Heart left ventricle (tissue), 16 donors: ENCODE results near the gene ALPI. TPM values are rescaled to one million over a fixed set of nuclear protein-coding genes. Genes with fewer than 3 reads are reported as not detected.
A peak's percentile ranks its signal among the peaks of the same experiment; 100 is the strongest.

Experiments used
- ATAC-seq, 4 donors: fragments of 200-7000 bp; cut with Tn5 transposase; one replicate each; pipeline ENCODE4 v1.9.1; 2020 to 2022; ENCODE audit warnings: moderate library complexity in 4 of 4, mild to moderate bottlenecking in 3 of 4, moderate number of reproducible peaks in 1 of 4
- DNase-seq, 5 donors: peaks; one replicate each; pipeline ENCODE4 v3.0.0-alpha.2; 2020
- H3K27ac ChIP-seq, 12 donors: fragments of 200-600 bp; sonication (generic) in 4 of 12; one replicate each; pipeline versions ENCODE4 v1.5.0 to v1.8.0; 2016 to 2022; ENCODE audit warnings: mild to moderate bottlenecking in 2 of 12
- H3K27me3 ChIP-seq, 9 donors: fragments of 200-600 bp; sonication (generic) in 2 of 9; one replicate each; pipeline versions ENCODE4 v1.5.1 to v1.8.0; 2016 to 2022; ENCODE audit warnings: mild to moderate bottlenecking in 3 of 9
- H3K36me3 ChIP-seq, 9 donors: fragments of 200-600 bp; sonication (generic) in 2 of 9; one replicate each; pipeline versions ENCODE4 v1.5.0 to v1.8.0; 2018 to 2022; ENCODE audit warnings: mild to moderate bottlenecking in 2 of 9
- H3K4me1 ChIP-seq, 12 donors: fragments of 200-600 bp; sonication (generic) in 4 of 12; one replicate each; pipeline versions ENCODE4 v1.5.0 to v1.8.0; 2016 to 2022; ENCODE audit warnings: mild to moderate bottlenecking in 3 of 12
- H3K4me3 ChIP-seq, 12 donors: fragments of 200-600 bp; sonication (generic) in 4 of 12; one replicate each; pipeline versions ENCODE4 v1.5.0 to v1.8.0; 2017 to 2022; ENCODE audit warnings: mild to moderate bottlenecking in 9 of 12, moderate library complexity in 4 of 12
- H3K9me3 ChIP-seq, 12 donors: fragments of 200-600 bp; sonication (generic) in 4 of 12; one replicate each; pipeline versions ENCODE4 v1.5.0 to v1.8.0; 2016 to 2022; ENCODE audit warnings: mild to moderate bottlenecking in 1 of 12
- POLR2A ChIP-seq, 2 donors: fragments of 450-650 bp; IDR thresholded peaks; one replicate each; pipeline ENCODE4 v1.6.1; 2017; ENCODE audit warnings: antibody characterized with exemption in 2 of 2, mild to moderate bottlenecking in 2 of 2, moderate library complexity in 2 of 2
- WGBS, 4 donors: extraction: QIAGEN DNeasy Blood & Tissue Kit in 2 of 4; methylation state at CpG; one replicate each; pipeline versions ENCODE4 v1.1.5 to v1.1.7; 2013 to 2018; 5-methylcytosine and 5-hydroxymethylcytosine counted together
- intact Hi-C, 10 donors: fragments of 100-400 bp; cut with DNase I; formaldehyde crosslinking; loops; one replicate each; pipeline versions ENCODE4 v1.11.1 to v1.14.2; 2022
- polyA plus RNA-seq, 2 donors: library from polyadenylated mRNA; stranded (reverse); fragments of 200-250 nt; gene quantifications; one replicate each; pipeline ENCODE4 v1.2.3, GENCODE V29; 2013
- total RNA-seq, 9 donors: library from RNA; depleted of rRNA in 2 of 9; stranded (reverse); fragments of >200 nt in 2 of 9; fragmentation: NEBNext Ultra II Directional in 3 of 9; extraction: Animal tissue kit (Norgen Biotek cat#: 25700) in 3 of 9; gene quantifications; one replicate each; pipeline versions ENCODE4 v1.1.0 to v1.2.4, GENCODE V29; 2016 to 2023
- TF ChIP-seq, protein P1 (sequence below), 12 donors: fragments of 200-600 bp; sonication (generic) in 4 of 12; IDR thresholded peaks; one replicate each; pipeline versions ENCODE4 v1.5.0 to v1.8.0; 2018 to 2022; ENCODE audit warnings: antibody characterized with exemption in 12 of 12, mild to moderate bottlenecking in 5 of 12
- donor health status: ischemic (EF 13 %, LVEDD 7.1; RV severe dilation, severe dysfunction).
- donor health status: healthy with polysubstance abuse.
- donor health status: DM: no; HTN: yes; CAD: no.
- donor health status: DM: no; HTN: no; CAD: no.
- donor health status: ischemic (EF 25% LVEDD 6.9; RV normal size, moderate dysfunction).
- donor health status: ischemic (EF 25% LVEDD 5.7; RV mildly dilated, moderate dysfunction).
- donor health status: healthy.
- donor health status: DM: yes; HTN: yes; CAD: no.
- donor health status: ischemic (EF 35%, LVEDD 5.7; RV mildly dilated, moderate dysfunction).
- donor health status: nonischemic (EF 11% LVEDD 7.7; RV severe dilation, severe dysfunction).
- donor health status: DM: yes; HTN: yes; CAD: no.
- donor health status: PGD.
- donor health status: ischemic (EF 29% LVEDD 5.4; RV normal size, mild dysfunction).
- donor health status: nonischemic (EF 23%, LVEDD 6.1; RV moderate dilation, normal function).

ALPI gene
- total and polyA plus RNA-seq, 11 donors, result not detected

DNA sequence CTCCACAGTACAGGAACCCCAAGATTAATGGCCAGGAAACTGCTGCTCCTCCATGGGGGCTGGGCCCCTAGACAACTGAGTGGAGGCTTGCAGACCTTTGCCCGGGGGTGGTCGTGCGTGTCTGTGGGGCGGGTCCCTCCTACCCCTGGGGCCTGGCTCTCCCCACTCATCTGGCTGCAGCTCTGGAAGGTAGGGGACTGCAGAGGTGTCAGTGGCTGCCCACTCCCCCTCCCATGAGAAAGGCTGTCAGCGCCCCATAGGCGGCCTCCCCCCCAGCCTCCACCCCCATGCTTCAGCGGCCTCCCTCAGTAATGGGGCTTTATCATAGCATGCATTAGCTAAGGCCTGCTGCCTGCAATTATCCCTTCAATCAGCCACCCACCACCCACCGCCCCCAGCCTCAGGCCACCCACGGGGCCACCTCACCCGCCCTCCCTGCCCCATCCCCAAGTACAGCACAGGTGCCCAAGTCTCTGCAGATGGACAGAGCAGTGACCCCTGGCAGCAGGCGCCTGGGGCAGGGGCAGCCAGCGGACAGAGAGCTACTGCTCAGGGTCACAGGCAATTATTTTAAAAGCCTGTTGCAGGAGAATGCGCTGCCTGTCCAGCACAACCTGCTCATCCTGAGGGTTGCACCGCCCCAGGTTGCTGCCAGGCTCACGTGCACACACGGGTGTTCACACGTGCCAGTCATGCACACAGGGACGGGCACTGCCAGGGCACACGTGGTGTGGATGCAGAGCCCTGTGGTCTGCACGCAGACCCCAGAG lies 40.7 kb downstream of the ALPI start:
- 80 to 85% (median 81%) methylated on average over 4 to 20 of the region's 20 CpGs for WGBS, 4 donors
- intact Hi-C loops, result no loop called here
- Histone ChIP-seq H3K36me3 (no peaks in the 10 kb centered on the region), H3K27ac (no peak overlapping the region), H3K4me3 (no peak overlapping the region), H3K27me3 (peaks cover 0 to 3% (median 0%) of the 10 kb centered on the region in 9 donors), H3K9me3 (no peaks in the 10 kb centered on the region), H3K4me1 (peaks cover 0 to 4% (median 0%) of the 10 kb centered on the region in 12 donors)
- peak in 1 of 5 donors; percentile 47 for DNase-seq
- no peak for ATAC-seq
- no peak for TF ChIP-seq POLR2A (IDR thresholded peaks at IDR 0.05)
- TF ChIP-seq, protein P1, sequence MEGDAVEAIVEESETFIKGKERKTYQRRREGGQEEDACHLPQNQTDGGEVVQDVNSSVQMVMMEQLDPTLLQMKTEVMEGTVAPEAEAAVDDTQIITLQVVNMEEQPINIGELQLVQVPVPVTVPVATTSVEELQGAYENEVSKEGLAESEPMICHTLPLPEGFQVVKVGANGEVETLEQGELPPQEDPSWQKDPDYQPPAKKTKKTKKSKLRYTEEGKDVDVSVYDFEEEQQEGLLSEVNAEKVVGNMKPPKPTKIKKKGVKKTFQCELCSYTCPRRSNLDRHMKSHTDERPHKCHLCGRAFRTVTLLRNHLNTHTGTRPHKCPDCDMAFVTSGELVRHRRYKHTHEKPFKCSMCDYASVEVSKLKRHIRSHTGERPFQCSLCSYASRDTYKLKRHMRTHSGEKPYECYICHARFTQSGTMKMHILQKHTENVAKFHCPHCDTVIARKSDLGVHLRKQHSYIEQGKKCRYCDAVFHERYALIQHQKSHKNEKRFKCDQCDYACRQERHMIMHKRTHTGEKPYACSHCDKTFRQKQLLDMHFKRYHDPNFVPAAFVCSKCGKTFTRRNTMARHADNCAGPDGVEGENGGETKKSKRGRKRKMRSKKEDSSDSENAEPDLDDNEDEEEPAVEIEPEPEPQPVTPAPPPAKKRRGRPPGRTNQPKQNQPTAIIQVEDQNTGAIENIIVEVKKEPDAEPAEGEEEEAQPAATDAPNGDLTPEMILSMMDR (IDR thresholded peaks at IDR 0.05), result no peak

DNA sequence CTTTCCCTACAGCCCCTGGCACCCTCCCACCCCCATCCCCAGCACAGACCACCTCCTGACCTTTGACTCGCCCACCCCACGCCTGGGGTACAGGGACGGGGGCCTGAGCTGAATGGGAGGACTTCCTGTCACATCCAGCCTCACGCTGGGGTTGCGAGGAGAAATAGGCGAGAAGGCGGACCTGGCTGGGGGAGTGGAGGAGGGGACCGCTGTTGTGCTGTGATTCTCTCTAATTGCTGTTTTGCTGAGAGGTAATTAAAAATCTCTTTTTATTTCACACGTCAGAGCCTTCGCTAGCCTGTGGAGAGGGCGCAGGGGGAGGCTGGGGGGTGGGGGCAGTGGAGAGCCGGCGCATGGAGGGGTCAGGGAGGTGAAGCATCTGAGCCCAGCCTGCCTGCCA lies 41.4 kb downstream of the ALPI start:
- intact Hi-C loops, result no loop called here

DNA sequence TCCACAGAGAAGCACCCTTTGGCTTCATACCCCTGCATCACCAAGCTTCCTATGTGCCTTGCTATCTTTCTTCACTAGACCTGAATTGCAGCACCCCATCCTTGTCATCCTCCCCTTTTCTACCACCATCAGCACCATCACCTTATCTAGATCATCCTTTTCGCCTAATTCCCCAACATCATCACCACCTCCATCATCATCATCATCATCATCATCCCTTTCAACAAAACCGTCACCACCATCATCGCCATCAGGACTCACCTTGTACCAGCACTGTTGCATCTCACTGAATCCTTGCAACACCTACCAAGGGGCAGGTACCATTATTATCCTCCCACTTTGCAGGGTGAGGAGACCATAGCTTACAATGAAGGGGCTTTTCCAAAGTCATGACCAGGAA lies 42.5 kb downstream of the ALPI start:
- 93 to 97% (median 95%) methylated on average over 3 of the region's 3 CpGs for WGBS, 4 donors
- DNase-seq (no peak), ATAC-seq (no peak)
- no peaks in the 10 kb centered on the region for H3K9me3 ChIP-seq
- H3K4me1 ChIP-seq, result peaks cover 0 to 15% (median 4%) of the 10 kb centered on the region in 12 donors
- H3K36me3 ChIP-seq, result no peaks in the 10 kb centered on the region
- H3K27me3 ChIP-seq, result peaks cover 0 to 15% (median 0%) of the 10 kb centered on the region in 9 donors
- H3K4me3 ChIP-seq, result no peak overlapping the region
- intact Hi-C loops, result no loop called here
- no peak overlapping the region for H3K27ac ChIP-seq
- no peak for TF ChIP-seq POLR2A (IDR thresholded peaks at IDR 0.05)
- TF ChIP-seq, protein P1 (IDR thresholded peaks at IDR 0.05), result no peak

More for the DNA sequence above, 41.4 kb downstream of the ALPI start:
- no peak for ATAC-seq
- H3K4me1 ChIP-seq, result peaks cover 0 to 5% (median 0%) of the 10 kb centered on the region in 12 donors
- no peak for TF ChIP-seq POLR2A (IDR thresholded peaks at IDR 0.05)
- TF ChIP-seq, protein P1 (IDR thresholded peaks at IDR 0.05), result no peak
- no peaks in the 10 kb centered on the region for H3K9me3 ChIP-seq
- H3K27ac ChIP-seq, result no peak overlapping the region
- peaks cover 0 to 5% (median 0%) of the 10 kb centered on the region in 9 donors for H3K27me3 ChIP-seq
- no peak overlapping the region for H3K4me3 ChIP-seq
- whole genome bisulfite sequencing, 4 donors, result 69 to 85% (median 79%) methylated on average over 11 to 13 of the region's 13 CpGs
- DNase-seq, result no peak
- H3K36me3 ChIP-seq, result no peaks in the 10 kb centered on the region

DNA sequence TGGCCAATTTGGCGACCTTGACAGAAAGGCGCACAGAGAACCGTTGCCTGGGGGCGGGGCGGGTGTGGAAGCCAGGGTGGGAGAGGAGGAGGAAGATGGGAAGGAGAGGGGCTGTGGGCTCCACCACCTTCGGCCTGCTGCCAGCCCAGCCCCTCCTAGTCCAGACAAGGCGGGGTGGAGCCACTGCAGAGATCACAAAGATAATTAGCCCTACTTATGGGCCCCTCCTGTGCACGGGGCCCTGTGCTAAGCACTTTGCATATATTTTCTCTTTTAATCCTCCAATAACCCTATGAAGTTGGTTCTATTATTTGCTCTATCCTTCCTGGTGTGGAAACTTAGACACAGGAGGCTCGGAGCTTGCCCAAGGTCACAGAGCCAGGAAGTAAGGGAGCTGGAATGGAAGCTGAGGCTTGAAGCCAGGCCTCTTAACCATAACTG lies 45.4 kb downstream of the ALPI start:
- intact Hi-C loops, result no loop called here
- H3K4me3 ChIP-seq, result no peak overlapping the region
- peak in 1 of 4 donors; percentile 33 for ATAC-seq
- TF ChIP-seq POLR2A (IDR thresholded peaks at IDR 0.05), result no peak
- TF ChIP-seq, protein P1 (IDR thresholded peaks at IDR 0.05), result no peak
- H3K4me1 ChIP-seq, result peaks cover 0 to 20% (median 7%) of the 10 kb centered on the region in 12 donors
- no peak overlapping the region for H3K27ac ChIP-seq
- DNase-seq, result no peak
- WGBS, 4 donors, result 75 to 86% (median 78%) methylated on average over 9 of the region's 9 CpGs
- no peaks in the 10 kb centered on the region for H3K9me3 ChIP-seq
- H3K27me3 ChIP-seq, result peaks cover 0 to 38% (median 4%) of the 10 kb centered on the region in 9 donors
- H3K36me3 ChIP-seq, result no peaks in the 10 kb centered on the region
